WTC11 (cell line): ENCODE data around the gene LDLRAD4.

Source experiments
- MXD4 ChIP-seq: fragments of 250-450 bp; sonication (Bioruptor Pico); IDR thresholded peaks from 2 replicates; pipeline ENCODE4 v1.8.0; 2021; ENCODE audit warnings: mild to moderate bottlenecking, moderate library complexity, borderline replicate concordance
- SMAD3 ChIP-seq: sonication (generic); formaldehyde crosslinking; IDR thresholded peaks from 2 replicates; pipeline ENCODE4 v1.8.0; 2022; ENCODE audit warnings: missing genetic modification reagents, mild to moderate bottlenecking, borderline replicate concordance
- TCF7 ChIP-seq: sonication (generic); formaldehyde crosslinking; IDR thresholded peaks from 2 replicates; pipeline ENCODE4 v1.8.0; 2022; ENCODE audit warnings: mild to moderate bottlenecking, low read depth, missing genetic modification reagents, moderate library complexity
- ZNF317 ChIP-seq: sonication (generic); formaldehyde crosslinking; IDR thresholded peaks from 2 replicates; pipeline ENCODE4 v1.8.1; 2023; ENCODE audit warnings: low read depth, mild to moderate bottlenecking, moderate library complexity, missing genetic modification reagents, borderline replicate concordance
- TF ChIP-seq, protein P1 (sequence below): fragments of 200-600 bp; IDR thresholded peaks from 2 replicates; pipeline ENCODE4 v1.8.0; 2022; ENCODE audit warnings: antibody characterized with exemption
- TF ChIP-seq, protein P2 (sequence below): sonication (generic); formaldehyde crosslinking; IDR thresholded peaks from 2 replicates; pipeline ENCODE4 v1.8.1; 2023; ENCODE audit warnings: mild to moderate bottlenecking, missing genetic modification reagents, borderline replicate concordance
- TF ChIP-seq, protein P3 (sequence below): sonication (generic); formaldehyde crosslinking; IDR thresholded peaks from 2 replicates; pipeline ENCODE4 v1.8.1; 2023; ENCODE audit warnings: mild to moderate bottlenecking, missing genetic modification reagents, moderate library complexity

DNA sequence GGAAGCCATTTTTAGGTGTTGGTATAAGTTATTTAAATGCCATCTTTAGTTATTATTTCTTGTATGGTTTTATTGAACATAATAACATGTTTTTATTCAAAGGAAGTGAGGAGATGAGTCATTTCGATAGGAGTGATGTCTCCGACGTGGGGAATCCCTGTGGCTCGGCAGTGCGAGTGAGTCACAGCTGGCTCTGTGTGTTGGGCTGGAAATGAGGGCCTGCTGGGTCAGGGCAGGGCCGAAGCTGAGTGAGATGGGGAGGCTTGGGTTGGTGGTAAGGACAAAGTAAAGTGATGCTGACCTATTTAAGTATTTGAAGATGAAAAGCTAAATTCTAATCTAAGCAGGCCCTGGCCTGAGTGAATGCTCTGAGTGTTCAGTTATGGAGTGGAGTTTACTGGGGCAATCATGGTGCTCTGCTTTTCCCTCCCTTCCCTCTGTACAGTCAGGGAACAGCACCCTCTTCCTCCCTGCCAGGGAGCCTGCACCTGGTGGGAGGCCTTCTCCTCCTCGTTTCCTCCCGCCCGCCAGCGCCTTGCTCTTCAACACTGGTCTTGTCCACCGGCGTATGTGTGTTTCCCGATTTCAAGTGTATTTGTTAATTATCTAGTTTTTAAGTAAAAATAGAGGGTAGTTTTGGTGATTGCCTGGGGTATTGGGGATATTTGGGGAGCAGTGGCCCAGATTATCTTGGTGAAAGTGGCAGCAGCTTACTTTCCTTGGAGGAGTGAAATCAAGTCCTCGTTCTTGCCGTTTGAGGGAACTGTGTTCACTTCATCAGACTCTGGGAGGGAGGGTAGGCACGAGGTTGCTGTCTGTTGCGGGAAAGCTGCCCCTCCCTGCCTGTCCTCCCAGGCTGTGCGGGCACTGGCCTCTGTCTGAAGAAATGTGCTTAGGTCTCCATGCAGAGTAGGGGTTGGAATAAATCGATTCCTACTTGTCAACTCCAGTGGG is 157.0 kb downstream of the LDLRAD4 start:
- TF ChIP-seq SMAD3 (CRISPR knock-in tag) (no peak), TCF7 (no peak), ZNF317 (no peak), MXD4 (no peak)
- TF ChIP-seq, protein P1, sequence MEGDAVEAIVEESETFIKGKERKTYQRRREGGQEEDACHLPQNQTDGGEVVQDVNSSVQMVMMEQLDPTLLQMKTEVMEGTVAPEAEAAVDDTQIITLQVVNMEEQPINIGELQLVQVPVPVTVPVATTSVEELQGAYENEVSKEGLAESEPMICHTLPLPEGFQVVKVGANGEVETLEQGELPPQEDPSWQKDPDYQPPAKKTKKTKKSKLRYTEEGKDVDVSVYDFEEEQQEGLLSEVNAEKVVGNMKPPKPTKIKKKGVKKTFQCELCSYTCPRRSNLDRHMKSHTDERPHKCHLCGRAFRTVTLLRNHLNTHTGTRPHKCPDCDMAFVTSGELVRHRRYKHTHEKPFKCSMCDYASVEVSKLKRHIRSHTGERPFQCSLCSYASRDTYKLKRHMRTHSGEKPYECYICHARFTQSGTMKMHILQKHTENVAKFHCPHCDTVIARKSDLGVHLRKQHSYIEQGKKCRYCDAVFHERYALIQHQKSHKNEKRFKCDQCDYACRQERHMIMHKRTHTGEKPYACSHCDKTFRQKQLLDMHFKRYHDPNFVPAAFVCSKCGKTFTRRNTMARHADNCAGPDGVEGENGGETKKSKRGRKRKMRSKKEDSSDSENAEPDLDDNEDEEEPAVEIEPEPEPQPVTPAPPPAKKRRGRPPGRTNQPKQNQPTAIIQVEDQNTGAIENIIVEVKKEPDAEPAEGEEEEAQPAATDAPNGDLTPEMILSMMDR = no peak
- TF ChIP-seq, protein P2, sequence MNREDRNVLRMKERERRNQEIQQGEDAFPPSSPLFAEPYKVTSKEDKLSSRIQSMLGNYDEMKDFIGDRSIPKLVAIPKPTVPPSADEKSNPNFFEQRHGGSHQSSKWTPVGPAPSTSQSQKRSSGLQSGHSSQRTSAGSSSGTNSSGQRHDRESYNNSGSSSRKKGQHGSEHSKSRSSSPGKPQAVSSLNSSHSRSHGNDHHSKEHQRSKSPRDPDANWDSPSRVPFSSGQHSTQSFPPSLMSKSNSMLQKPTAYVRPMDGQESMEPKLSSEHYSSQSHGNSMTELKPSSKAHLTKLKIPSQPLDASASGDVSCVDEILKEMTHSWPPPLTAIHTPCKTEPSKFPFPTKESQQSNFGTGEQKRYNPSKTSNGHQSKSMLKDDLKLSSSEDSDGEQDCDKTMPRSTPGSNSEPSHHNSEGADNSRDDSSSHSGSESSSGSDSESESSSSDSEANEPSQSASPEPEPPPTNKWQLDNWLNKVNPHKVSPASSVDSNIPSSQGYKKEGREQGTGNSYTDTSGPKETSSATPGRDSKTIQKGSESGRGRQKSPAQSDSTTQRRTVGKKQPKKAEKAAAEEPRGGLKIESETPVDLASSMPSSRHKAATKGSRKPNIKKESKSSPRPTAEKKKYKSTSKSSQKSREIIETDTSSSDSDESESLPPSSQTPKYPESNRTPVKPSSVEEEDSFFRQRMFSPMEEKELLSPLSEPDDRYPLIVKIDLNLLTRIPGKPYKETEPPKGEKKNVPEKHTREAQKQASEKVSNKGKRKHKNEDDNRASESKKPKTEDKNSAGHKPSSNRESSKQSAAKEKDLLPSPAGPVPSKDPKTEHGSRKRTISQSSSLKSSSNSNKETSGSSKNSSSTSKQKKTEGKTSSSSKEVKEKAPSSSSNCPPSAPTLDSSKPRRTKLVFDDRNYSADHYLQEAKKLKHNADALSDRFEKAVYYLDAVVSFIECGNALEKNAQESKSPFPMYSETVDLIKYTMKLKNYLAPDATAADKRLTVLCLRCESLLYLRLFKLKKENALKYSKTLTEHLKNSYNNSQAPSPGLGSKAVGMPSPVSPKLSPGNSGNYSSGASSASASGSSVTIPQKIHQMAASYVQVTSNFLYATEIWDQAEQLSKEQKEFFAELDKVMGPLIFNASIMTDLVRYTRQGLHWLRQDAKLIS (CRISPR knock-in tag) = no peak
- TF ChIP-seq, protein P3, sequence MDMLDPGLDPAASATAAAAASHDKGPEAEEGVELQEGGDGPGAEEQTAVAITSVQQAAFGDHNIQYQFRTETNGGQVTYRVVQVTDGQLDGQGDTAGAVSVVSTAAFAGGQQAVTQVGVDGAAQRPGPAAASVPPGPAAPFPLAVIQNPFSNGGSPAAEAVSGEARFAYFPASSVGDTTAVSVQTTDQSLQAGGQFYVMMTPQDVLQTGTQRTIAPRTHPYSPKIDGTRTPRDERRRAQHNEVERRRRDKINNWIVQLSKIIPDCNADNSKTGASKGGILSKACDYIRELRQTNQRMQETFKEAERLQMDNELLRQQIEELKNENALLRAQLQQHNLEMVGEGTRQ = no peak
